ENCODE data around the gene ZPLD1.
A peak's percentile ranks its signal among the peaks of the same experiment; 100 is the strongest.

Gene ZPLD1

GRCh38 chr3:102434715-102435114, at the start of gene ZPLD1:
TSS of gene ZPLD1 (plus strand) at chr3:102435015. CDS start at chr3:102438488, 3,473 bp downstream.
- no peak for DNase-seq

- DNase-seq: no peak
These were observed 44.5 kb upstream of the ZPLD1 start for GRCh38 chr3:102390171-102390864.

GRCh38 chr3:102390916-102391315, 43.9 kb upstream of the ZPLD1 start:
- no peak for DNase-seq

GRCh38 chr3:102391491-102391890, 43.3 kb upstream of the ZPLD1 start:
- DNase-seq: no peak

- no peak for DNase-seq
These were observed 40.3 kb upstream of the ZPLD1 start for GRCh38 chr3:102394517-102394916.

GRCh38 chr3:102398176-102398575, 36.6 kb upstream of the ZPLD1 start:
- DNase-seq: no peak

- no peak for DNase-seq
These were observed 36.1 kb upstream of the ZPLD1 start for GRCh38 chr3:102398666-102399065.

GRCh38 chr3:102400142-102400541, 34.7 kb upstream of the ZPLD1 start:
- no peak for DNase-seq

GRCh38 chr3:102400766-102401165, 34.0 kb upstream of the ZPLD1 start:
- DNase-seq: no peak

- DNase-seq: no peak
These were observed 24.2 kb upstream of the ZPLD1 start for GRCh38 chr3:102410616-102411015.

GRCh38 chr3:102415553-102415952, 19.3 kb upstream of the ZPLD1 start:
- no peak for DNase-seq

GRCh38 chr3:102419786-102420185, 15.0 kb upstream of the ZPLD1 start:
- DNase-seq: peak; percentile 19

- DNase-seq: no peak
These were observed 7.0 kb downstream of the ZPLD1 start for GRCh38 chr3:102441832-102442231.

GRCh38 chr3:102443021-102443420, 8.2 kb downstream of the ZPLD1 start:
- no peak for DNase-seq

GRCh38 chr3:102444101-102444500, 9.3 kb downstream of the ZPLD1 start:
- no peak for DNase-seq

- no peak for DNase-seq
These were observed 12.5 kb downstream of the ZPLD1 start for GRCh38 chr3:102447272-102447671.

- no peak for DNase-seq
These were observed 14.5 kb downstream of the ZPLD1 start for GRCh38 chr3:102449341-102449740.

GRCh38 chr3:102449930-102450329, 15.1 kb downstream of the ZPLD1 start:
- no peak for DNase-seq

GRCh38 chr3:102450976-102451375, 16.2 kb downstream of the ZPLD1 start:
- DNase-seq: no peak

GRCh38 chr3:102451543-102451942, 16.7 kb downstream of the ZPLD1 start:
- DNase-seq: no peak

- DNase-seq: no peak
These were observed 19.4 kb downstream of the ZPLD1 start for GRCh38 chr3:102454181-102454580.

- DNase-seq: no peak
These were observed 22.8 kb downstream of the ZPLD1 start for GRCh38 chr3:102457644-102458043.

- no peak for DNase-seq
These were observed 25.8 kb downstream of the ZPLD1 start for GRCh38 chr3:102460579-102460978.

GRCh38 chr3:102464261-102464660, 29.4 kb downstream of the ZPLD1 start:
- DNase-seq: no peak

GRCh38 chr3:102466001-102466400, 31.2 kb downstream of the ZPLD1 start:
- DNase-seq: no peak

All from retina (tissue), 1 donor.